DOHH2 (cell line): Measurements from ENCODE around the gene ZMIZ1.

Source experiments
- CTCF ChIP-seq: fragments of 200-600 bp; sonication (generic); IDR thresholded peaks from one replicate; pipeline ENCODE4 v1.5.1; 2014; ENCODE audit warnings: antibody characterized with exemption, mild to moderate bottlenecking, low read depth, low read length; ENCODE audit not compliant: poor library complexity, severe bottlenecking
- EZH2phosphoT487 ChIP-seq: fragments of 200-600 bp; sonication (generic); IDR thresholded peaks from 2 replicates; pipeline ENCODE4 v1.6.1; 2017; ENCODE audit warnings: borderline replicate concordance, mild to moderate bottlenecking, antibody characterized with exemption, low read length, moderate library complexity, mixed read lengths

- TF ChIP-seq CTCF, result no peak
- TF ChIP-seq EZH2phosphoT487, result no peak
Observed at GRCh38 chr10:79046326-79046725, 22.4 kb upstream of the ZMIZ1 start.
